ENCODE data around the gene RGS13. TPM values are rescaled to one million over a fixed set of nuclear protein-coding genes. Genes with fewer than 3 reads are reported as not detected.

Gene RGS13
- polyA plus RNA-seq, 1 experiment = not detected

GRCh38 chr1:192592981-192593708, 42.8 kb upstream of the RGS13 start:
- POLR2A ChIA-PET = no interaction called here
- H3K27me3 ChIP-seq (ENCODE audit: control insufficient read depth, insufficient read depth, low read length) = no peaks in the 10 kb centered on the region
- CTCF ChIA-PET = interaction anchor here (0.6 to 3.0 kb wide), 3 partner anchors 11 to 119 kb away, joined by 5 to 10 read pairs (median 6); no protein-coding TSS in a partner anchor
- no peak overlapping the region for H3K4me3 ChIP-seq (ENCODE audit: low read depth, low read length)
- no peak overlapping the region for H3K27ac ChIP-seq (ENCODE audit: low read depth, low read length)
- no peak for DNase-seq (ENCODE audit: low read depth, low spot score)
- H3K9me3 ChIP-seq (ENCODE audit: control insufficient read depth, insufficient read depth, low read length) = no peaks in the 10 kb centered on the region
- TF ChIP-seq CTCF (IDR thresholded peaks at IDR 0.05; ENCODE audit: low read depth, low read length) = no peak

GRCh38 chr1:192595299-192595698, 40.6 kb upstream of the RGS13 start:
- Histone ChIP-seq H3K9me3 (ENCODE audit: control insufficient read depth, insufficient read depth, low read length) (no peaks in the 10 kb centered on the region), H3K4me3 (ENCODE audit: low read depth, low read length) (no peak overlapping the region), H3K27me3 (ENCODE audit: control insufficient read depth, insufficient read depth, low read length) (no peaks in the 10 kb centered on the region), H3K27ac (ENCODE audit: low read depth, low read length) (no peak overlapping the region)
- ChIA-PET POLR2A (no interaction called here), CTCF (interaction anchor here (0.6 kb wide), 3 partner anchors 122 to 812 kb away, joined by 3 to 4 read pairs (median 3); no protein-coding TSS in a partner anchor)
- DNase-seq (ENCODE audit: low read depth, low spot score) = no peak
- no peak for TF ChIP-seq CTCF (IDR thresholded peaks at IDR 0.05; ENCODE audit: low read depth, low read length)

- DNase-seq (ENCODE audit: low read depth, low spot score) = no peak
- H3K9me3 ChIP-seq (ENCODE audit: control insufficient read depth, insufficient read depth, low read length) = no peaks in the 10 kb centered on the region
- H3K4me3 ChIP-seq (ENCODE audit: low read depth, low read length) = no peak overlapping the region
- TF ChIP-seq CTCF (IDR thresholded peaks at IDR 0.05; ENCODE audit: low read depth, low read length) = no peak
- H3K27me3 ChIP-seq (ENCODE audit: control insufficient read depth, insufficient read depth, low read length) = no peaks in the 10 kb centered on the region
- POLR2A ChIA-PET = no interaction called here
- CTCF ChIA-PET = interaction anchor here (1.5 kb wide), 1 partner anchor 121 kb away, joined by 5 read pairs; no protein-coding TSS in a partner anchor
- no peak overlapping the region for H3K27ac ChIP-seq (ENCODE audit: low read depth, low read length)
Measured at GRCh38 chr1:192598589-192598988, 37.4 kb upstream of the RGS13 start.

- no peaks in the 10 kb centered on the region for H3K27me3 ChIP-seq (ENCODE audit: control insufficient read depth, insufficient read depth, low read length)
- no peak overlapping the region for H3K27ac ChIP-seq (ENCODE audit: low read depth, low read length)
- no peaks in the 10 kb centered on the region for H3K9me3 ChIP-seq (ENCODE audit: control insufficient read depth, insufficient read depth, low read length)
- ChIA-PET CTCF (interaction anchor here (0.8 kb wide), 1 partner anchor 126 kb away, joined by 3 read pairs; no protein-coding TSS in a partner anchor), POLR2A (no interaction called here)
- TF ChIP-seq CTCF (IDR thresholded peaks at IDR 0.05; ENCODE audit: low read depth, low read length) = no peak
- no peak for DNase-seq (ENCODE audit: low read depth, low spot score)
- no peak overlapping the region for H3K4me3 ChIP-seq (ENCODE audit: low read depth, low read length)
Measured at GRCh38 chr1:192600275-192600674, 35.7 kb upstream of the RGS13 start.

GRCh38 chr1:192601143-192601542, 34.8 kb upstream of the RGS13 start:
- ChIA-PET POLR2A (no interaction called here), CTCF (no interaction called here)
- TF ChIP-seq CTCF (IDR thresholded peaks at IDR 0.05; ENCODE audit: low read depth, low read length) = no peak
- DNase-seq (ENCODE audit: low read depth, low spot score) = no peak
- Histone ChIP-seq H3K4me3 (ENCODE audit: low read depth, low read length) (no peak overlapping the region), H3K9me3 (ENCODE audit: control insufficient read depth, insufficient read depth, low read length) (no peaks in the 10 kb centered on the region), H3K27me3 (ENCODE audit: control insufficient read depth, insufficient read depth, low read length) (no peaks in the 10 kb centered on the region), H3K27ac (ENCODE audit: low read depth, low read length) (no peak overlapping the region)
